ENCODE data around the gene PLXNA1.

Gene PLXNA1

DNA sequence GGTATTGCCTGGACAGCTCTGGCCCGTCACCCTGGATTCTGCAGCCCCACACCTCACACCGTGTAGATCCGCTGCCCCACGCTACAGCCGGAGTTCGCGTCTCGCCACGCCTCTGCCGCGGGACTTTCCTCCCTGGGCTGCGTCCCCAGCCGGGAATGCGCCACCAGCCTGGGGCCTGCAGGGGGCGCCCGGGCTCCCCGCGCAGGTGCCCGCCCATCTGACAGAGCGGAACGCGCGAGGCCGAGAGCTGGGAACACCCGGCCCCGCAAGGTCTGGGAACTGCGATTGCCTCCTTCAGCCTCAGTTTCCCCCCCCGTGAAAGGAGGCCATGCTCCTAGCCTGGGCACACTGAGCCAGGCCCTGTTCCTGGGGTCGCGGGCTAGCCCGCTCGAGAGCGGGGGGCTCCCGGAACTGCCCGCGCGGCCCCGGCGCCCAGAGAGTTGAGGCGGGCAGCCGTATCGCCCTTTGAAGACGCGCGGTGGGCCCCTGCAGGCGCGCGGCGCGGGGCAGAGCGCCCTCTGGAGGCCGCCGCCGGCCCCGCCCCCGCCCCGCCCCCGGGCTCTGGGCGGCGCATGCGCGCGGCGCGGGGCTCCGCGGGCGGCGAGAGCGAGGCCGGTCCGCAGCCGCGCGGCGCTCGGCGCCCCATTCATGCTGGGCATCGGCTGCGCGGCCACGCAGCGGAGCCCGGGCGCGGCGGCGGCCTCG, at the start of gene PLXNA1:
Gene PLXNA1, plus strand, starts transcription at position 645 of the 705 bp plus-strand sequence. CDS start 5,479 bp downstream, outside the sequence.
- peak; percentile 66 for DNase-seq (ENCODE audit: low read depth, low spot score)

DNA sequence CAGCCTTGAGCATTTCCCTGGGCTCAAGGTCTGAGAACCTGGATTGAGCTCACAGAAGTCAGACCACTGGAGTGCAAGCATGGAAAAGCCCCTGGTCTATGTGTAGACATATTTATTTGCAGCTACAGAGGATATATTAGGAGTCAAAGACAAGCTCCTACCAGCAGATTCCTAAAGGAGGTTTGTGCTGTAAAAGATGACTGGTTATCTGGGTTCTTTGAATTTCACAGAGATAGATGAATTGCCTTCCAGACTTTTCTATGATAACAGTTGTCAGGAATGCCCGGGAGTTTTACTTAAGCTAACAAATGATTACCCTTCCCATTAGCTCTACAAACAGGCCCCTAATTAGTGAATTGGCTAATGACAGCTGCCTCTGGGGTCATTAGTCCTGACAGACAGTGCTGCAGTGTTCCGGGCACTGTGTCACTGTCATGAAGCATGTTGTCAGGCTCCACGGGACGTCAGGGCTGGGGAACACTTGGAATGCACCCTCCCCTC, 48.8 kb upstream of the PLXNA1 start:
- no peak for DNase-seq (ENCODE audit: low read depth, low spot score)

DNA sequence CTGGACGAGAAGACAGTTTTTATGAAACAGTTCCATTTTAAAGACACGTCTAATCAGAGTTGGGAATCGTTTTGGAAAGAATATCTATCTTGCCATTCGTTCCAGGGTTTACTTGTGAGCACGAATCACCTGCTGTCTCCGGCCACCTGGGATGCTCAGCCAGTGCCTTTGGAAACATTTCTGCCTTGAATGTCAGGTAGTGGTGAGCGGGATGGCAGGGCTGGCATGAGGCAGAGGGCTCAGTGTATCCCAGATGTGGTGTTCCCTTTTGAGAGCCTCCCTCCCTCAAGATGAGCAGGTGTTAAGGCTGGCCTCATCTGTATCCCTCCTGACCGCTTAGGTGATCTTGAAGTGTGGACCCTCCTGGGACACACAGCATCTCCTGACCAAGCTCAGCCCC, 47.9 kb upstream of the PLXNA1 start:
- no peak for DNase-seq (ENCODE audit: low read depth, low spot score)

DNA sequence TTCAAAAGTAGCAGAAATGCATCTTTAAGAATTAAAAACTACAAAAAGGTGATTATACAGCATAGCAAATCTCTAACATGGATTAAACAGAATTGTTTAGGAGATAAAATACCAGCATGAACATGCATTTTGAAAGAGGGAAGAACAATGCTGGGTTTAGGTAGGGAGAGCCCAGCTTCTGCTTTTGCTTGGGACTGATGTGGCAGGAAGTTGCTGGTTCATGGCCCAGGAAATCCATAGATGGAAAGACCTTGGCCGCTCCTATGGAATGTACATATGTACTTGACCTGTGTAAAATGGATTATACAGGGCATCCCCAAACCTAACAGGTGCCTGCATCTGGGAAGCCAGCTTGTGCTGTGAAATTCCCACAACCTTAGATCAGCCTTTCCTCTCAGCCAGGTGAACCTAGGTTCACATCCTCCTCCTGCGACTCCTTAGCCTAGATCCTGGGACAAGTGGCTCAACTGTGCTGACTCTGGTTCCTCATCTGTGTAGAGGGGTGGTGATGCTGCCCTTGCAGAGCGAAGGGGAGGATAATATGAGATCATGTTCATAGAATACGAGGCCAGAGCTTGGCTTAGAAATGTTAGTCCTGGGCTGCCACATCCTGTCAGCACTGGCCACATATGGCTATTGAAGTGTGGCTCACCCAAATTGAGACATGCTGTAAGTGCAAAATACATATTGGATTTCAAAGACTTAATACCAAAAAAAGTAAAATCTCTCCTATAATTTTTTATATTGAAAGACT, 47.0 kb upstream of the PLXNA1 start:
- no peak for DNase-seq (ENCODE audit: low read depth, low spot score)

DNA sequence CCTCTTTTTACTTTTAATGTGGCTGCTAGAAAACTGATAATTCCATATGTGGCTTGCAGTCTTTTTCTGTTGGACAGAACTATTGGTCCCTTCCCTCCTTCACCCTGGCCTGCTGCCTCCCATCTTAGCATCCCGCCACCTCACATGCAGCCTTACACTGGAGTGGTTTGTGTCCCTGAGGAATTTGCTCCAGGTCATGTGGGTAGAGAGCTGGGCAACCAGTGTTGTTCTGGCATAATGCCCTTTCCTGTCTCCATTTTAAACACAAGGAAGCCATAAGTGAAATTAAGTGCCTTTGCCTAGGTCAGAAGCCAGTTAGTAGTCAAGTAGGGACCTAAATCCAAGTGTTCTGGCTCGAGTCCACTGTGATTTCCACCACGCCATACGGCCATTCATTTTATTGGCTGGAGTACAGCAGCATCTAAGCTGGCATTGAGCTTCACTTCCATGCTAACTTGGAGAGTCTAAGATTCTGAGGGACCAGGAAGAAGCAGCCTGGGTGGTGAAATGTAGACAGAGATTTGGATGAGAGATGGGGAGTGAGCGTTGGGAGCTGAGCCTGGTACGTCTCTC, 46.0 kb upstream of the PLXNA1 start:
- DNase-seq (ENCODE audit: low read depth, low spot score), result no peak

DNA sequence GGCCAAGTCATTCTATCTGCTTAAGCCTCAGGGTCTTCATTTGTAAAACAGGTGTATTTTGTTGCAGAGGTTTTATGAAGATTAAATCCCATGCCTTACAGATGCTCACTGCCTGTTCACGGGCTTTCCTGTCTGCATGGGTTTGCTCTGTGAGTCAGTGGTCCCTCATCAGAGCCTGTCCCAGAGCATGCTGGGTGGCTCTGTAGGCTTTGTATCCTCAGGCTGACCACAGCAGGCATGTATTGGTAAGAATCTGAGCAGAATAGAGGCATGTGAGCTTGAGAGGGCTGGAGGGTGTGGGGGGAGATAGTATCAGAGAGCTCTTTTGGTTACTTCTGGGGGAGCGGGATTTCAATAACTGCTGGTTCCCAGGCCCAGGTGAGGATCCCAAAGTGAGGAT, 45.4 kb upstream of the PLXNA1 start:
- DNase-seq (ENCODE audit: low read depth, low spot score), result no peak

DNA sequence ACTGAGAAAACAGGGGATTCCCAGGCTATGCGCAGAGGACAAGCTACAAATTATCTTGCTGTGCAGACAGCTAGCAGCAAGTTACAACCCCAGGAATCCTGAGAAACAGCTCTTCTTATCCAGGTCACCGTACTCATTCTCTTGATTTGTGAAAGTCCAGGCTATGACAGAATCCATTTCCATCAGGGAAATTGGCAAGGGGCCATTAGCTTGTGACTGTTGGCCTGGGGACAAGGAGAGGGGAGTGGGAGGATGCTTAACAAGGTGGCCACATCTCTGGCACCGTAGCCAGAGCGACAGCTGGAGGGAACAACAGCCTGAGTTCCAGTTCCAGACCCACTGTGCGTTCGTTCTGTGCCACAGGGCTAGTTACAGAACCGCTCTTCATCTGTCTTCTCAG, 44.9 kb upstream of the PLXNA1 start:
- DNase-seq (ENCODE audit: low read depth, low spot score), result no peak

DNA sequence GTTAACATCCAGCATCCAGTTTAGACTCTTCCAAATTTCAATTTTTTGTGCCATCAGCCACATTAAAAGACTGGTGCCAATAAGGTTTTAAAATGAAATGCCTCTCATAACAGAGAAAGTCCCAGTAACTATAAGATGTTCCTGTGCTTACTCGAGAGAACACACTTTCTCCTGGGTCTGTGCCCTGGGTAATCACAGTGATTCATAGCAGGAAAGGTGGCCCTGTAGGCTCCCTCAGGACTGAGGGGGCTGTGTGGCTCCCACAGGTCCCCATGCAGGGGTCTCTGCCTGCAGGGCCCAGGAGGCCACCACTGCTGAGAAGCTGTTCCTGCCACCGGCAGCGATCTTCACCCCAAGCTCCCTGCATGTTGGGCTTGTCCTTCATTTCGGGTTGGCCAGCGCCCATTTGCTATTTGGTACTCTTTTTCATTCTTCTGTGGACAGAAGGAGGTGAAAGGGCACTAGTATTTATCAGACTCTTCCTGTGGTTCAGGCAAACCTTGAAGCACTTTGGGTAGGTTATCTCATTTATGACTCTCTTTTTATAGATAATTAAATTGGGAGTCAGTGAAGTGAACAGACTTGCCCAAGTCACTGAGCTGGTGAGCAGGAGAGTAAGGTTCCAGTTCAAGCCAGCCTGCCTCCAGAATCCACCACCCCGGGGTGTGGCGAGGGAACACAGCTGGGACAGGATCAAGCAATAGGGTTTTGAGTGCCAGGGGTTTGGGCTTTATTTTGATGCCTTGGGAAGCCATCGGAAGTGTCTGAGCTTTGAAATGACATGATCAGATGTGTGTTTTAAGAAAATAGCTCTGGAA, 44.2 kb upstream of the PLXNA1 start:
- DNase-seq (ENCODE audit: low read depth, low spot score), result no peak

DNA sequence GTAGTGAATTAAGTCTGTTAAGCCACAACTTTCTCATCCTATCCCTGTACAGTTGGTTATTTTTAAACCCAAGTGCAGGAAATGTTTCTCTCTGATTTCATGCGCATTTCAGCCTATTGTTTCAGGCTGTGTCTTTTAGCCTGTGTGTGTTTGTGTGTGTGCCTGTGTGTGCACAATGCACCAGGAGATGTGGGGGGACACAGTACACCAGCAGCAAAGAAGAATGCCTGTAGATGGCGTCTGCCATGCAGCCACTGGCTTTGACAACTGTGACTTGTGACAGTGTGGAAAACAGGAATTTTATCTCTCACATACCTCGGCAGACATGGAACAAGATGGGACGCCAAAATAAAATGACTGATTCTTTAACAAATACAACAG, 43.6 kb upstream of the PLXNA1 start:
- no peak for DNase-seq (ENCODE audit: low read depth, low spot score)

DNA sequence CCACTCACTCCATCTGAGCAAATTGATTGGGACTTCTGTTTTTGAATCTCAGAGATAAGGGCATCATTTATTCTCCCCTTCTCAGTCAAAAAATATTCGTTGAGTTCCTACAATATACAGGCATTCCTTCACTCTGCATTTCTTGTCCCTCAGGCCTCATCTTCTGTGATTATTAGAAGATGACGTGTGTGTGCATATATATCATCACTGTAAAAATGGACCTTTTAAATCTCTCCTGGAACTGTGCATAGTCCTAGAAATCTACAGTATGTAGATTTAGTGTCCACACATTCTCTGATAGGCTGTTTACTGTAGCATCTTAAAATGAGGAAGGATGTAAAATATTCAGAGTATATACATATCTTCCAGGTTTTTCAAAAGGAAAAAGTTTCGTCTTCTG, 43.2 kb upstream of the PLXNA1 start:
- no peak for DNase-seq (ENCODE audit: low read depth, low spot score)

DNA sequence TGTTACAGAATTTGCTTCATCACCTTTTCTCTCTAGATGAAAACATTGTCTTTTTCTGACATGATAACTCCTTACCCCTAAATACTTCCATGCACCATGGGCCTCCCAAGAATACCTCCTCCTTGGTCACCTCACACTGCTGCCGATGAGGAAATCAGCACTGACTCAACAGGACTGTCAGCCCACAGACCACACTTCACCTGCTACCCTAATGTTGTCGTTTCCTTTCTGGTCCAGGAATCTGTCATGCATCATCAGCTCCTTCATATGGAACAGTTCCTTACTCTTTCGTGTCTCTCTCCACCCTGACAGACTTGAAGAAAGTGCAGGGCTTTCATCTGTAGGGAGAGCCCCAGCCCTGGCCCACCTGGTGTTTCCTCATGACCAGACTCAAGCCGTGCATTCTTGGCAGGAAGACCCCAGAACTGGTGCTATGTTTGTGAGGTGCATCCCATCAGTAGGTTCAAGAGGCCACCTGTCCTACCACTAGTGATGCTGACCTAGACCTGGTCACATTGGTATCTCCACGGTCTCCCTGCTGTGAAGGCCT, 41.1 kb upstream of the PLXNA1 start:
- DNase-seq (ENCODE audit: low read depth, low spot score), result no peak

DNA sequence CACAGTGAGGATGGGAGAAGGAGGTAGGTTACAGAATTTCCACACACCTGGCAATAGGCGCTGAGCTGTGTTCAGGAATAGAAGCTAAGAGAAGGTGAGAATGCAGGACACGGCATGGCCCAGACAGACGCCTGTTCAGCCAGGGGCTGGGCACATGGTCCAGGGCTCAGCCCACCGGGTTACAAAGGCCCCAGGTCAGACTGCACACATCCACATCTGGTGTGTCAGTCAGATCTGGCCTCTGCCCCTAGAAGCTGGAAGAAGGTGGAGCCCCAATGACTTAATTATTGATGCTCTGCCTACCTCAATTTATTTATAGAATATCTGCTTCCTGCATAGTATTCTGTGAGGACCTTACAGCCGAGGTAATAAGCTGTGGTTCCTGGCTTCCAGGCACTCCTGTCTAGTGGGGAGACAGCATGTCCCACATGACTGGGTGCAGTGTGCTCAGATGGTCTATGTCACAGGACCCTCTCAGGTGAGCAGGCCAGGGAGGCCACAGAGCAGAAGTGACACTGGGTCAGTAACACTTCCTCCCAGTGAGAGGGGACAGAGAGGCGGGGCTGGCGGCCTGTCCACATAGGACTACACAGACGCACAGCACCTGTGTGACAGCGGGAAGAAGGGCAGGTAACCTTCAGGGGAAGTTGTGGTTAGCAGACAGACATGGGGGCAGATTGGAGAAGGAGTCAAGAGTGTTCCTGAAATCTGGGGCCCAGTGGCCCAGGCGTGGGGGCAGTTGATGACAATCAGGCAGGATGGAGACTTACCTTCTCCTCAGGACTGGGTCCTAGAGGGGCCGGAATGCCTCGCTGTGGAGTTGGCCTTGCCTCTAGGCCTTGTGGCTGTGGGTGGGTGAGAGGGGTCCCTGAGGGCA, 38.6 kb upstream of the PLXNA1 start:
- no peak for DNase-seq (ENCODE audit: low read depth, low spot score)

DNA sequence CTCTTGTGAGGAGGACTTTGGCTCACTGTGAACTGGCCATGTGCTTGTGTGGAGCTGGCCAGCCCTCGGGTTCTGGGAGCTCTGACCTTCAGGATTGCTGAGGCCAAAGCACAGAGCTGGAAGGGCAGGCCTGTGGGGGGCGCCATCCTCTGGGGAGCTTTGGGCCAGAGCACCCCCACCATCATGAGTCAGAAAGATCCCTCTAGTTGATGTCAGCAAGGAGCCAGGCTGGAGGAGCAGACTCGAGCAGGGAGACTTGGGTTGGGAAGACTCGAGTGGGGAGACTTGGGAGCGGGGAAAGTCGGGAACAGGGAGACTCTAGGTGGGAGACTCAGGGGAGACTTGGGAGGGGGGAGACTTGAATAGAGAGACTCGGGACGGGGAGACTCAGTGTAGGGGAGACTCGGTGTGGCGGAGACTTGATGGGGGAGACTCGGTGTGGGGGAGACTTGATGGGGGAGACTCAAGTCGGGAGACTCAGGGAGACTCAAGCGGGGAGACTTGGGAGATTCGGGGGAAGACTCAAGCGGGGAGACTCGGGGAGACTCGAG, 37.7 kb upstream of the PLXNA1 start:
- DNase-seq (ENCODE audit: low read depth, low spot score), result no peak

DNA sequence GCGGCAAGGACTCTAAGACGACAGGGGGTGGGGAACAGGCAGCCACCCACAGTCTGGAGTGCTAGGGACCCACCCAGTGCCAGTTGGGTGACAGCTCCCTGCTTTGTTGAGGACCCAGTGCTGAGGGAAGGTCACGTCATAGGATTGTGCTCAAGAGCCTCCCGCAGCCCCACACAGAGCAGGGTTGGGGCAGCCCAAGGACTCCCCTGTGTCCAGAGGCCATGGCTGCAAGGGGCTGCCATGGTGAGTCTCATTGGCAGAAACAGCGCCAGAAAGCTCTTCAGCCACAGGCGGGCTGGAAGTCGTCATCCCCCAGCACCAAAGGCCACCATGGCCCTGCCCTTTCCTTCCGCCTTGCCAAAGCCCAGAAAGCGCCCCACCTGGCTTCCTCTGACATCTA, 37.0 kb upstream of the PLXNA1 start:
- DNase-seq (ENCODE audit: low read depth, low spot score), result no peak

DNA sequence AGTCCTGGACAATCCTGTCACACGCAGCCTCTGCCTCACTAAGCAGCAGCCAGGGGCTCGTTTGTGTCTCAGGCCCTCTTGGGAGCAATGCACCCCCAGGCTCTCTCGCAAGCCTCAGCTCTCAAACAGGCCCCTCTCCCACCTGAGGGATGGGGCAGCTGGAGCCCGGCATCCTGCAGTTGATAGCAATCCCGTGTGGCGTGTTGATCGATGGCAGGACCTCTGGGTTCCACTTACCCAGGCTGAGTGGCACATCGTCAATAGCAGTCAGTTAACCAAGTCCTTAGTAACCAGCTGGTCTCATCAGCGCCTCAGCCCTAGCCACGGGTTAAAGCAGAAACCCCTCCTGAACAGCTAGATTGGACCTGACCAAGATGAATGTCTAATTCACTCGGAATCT, 36.5 kb upstream of the PLXNA1 start:
- DNase-seq (ENCODE audit: low read depth, low spot score), result no peak

DNA sequence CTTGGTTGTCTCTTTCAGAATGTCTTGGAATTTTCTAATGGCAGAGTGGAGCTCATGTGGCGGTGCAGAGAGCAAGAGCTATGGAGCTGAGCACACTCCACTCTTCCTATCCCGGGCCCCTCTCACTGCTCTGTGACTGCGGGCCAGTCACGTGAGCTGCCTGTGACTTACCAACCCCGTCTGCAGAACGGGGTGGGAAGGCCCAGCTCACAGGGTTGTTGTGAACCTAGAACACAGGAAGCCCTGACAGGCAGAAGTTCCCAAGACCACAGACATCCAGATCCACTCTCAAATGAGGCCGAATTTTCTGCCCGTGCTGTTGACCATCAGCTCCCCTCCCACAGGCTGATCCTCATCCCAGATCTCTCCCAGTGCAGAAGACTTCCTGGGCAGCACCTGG, 35.5 kb upstream of the PLXNA1 start:
- DNase-seq (ENCODE audit: low read depth, low spot score), result no peak

DNA sequence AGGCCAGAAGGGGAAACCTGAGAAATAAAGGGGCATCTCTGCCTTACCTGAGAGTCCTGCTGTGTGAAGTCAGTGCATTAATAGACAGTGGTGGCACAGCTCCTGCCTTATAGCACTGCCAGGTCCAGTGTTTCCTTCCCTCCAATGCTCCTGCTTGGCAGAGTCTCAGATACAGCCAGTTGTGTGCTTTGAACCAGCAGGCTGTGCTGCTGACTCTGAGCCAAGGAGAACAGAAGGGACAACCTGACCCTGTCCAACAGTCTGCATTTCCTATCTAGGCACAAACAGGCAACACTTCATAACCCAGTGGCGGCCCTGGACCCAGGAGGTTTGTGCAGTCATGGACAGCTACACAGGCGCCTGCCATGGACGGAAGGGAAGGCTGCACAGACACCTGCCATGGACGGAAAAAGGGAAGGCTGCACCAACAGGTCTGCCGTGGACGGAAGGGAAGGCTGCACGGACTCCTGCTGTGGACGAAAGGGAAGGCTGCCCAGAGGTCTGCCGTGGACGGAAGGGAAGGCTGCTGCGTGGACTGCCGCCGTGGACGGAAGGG, 33.9 kb upstream of the PLXNA1 start:
- no peak for DNase-seq (ENCODE audit: low read depth, low spot score)

DNA sequence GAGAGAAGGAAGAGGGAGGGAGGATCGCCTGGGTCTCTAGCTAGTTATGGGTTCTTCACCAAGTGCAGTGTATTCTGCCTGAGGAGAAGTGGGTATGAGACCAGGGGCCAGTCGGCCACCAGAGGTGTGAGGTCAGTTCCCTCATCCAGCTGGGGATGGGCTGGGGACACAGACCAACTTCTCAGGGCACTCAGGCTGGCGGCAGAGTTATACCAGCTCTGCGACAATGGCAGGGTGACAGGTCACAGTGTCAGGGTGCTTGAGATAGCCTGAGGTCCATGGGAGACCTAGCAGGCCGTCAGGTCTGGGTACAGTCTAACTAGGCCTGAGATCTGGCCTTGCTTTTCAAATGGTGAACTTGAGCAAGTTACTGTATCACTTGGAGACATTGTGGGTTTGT, 31.4 kb upstream of the PLXNA1 start:
- no peak for DNase-seq (ENCODE audit: low read depth, low spot score)

DNA sequence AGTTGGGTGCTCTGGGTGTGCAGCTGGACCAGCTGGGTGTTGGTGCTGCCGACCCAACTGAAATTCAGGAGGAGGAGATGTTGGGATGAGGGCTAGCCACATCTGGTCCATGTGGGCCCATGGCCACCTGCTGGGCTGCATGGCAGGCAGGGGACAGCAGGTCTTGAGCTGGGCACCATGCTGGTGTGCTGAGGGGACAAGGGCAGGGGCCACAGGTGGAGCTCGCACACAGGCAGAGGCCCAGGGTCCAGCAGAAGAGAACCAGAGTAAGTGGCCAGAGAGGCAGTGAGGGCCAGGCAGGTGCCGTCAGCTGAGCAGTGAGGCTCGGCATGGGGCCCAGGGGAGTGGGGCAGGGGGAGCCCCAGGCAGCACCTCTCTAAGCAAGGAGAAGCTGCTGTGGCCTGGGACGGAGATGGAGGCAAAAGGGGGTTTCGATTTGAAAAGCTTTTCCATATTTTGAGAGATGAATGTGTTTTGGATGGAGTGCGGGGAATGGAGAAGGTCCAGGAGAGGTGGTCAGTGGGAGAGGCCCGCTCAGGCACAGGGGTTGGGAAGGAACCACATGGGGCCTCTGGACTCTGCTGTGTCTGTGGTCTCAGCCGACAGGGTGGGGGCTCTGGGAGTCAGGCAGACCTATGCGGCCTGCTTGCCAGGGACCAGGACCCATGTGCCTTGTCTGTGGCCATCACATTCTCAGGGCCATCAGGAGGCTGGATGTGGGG, 30.5 kb upstream of the PLXNA1 start:
- DNase-seq (ENCODE audit: low read depth, low spot score), result no peak
